A549 (cell line): ENCODE data around the gene DISP3.

Experiments used
- BCL3 ChIP-seq: fragments of >200 bp; sonication (Bioruptor Twin); formaldehyde crosslinking; IDR thresholded peaks from 3 replicates; pipeline ENCODE4 v1.6.1; 2016
- CTCF ChIP-seq: fragments of >200 bp; sonication (Bioruptor Twin); formaldehyde crosslinking; IDR thresholded peaks from 3 replicates; pipeline ENCODE4 v1.5.1; 2016
- JUNB ChIP-seq: fragments of >200 bp; sonication (Bioruptor Twin); formaldehyde crosslinking; IDR thresholded peaks from 2 replicates; pipeline ENCODE4 v1.6.1; 2016
- POLR2A ChIP-seq: IDR thresholded peaks from 2 replicates; pipeline ENCODE4 v1.6.1; 2012; ENCODE audit warnings: mild to moderate bottlenecking, low read length

- TF ChIP-seq POLR2A: no peak
- TF ChIP-seq CTCF: no peak
- TF ChIP-seq BCL3: no peak
- no peak for TF ChIP-seq JUNB
These were observed 91.0 kb downstream of the DISP3 start for GRCh38 chr1:11569954-11570353.
